ENCODE measurements around the gene IGFBP6.

IGFBP6 gene

GRCh38 chr12:53097564-53098353 lies at the start of gene IGFBP6:
Gene IGFBP6, plus strand, starts transcription at chr12:53097667. Its CDS starts 51 bp downstream, at chr12:53097718.
- in situ Hi-C loops (cut with MboI; ENCODE audit: low sequenced_read_pairs) = no loop called here

GRCh38 chr12:53048033-53048779 lies 49.3 kb upstream of the IGFBP6 start:
- in situ Hi-C loops (cut with MboI; ENCODE audit: low sequenced_read_pairs) = loop anchor here (25.0 kb wide), 1 partner anchor 414 kb away; the partner anchor contains the start of gene PCBP2

- in situ Hi-C loops (cut with MboI; ENCODE audit: low sequenced_read_pairs) = loop anchor here (25.0 kb wide), 1 partner anchor 413 kb away; the partner anchor contains the start of gene PCBP2
These were observed 48.6 kb upstream of the IGFBP6 start for GRCh38 chr12:53048780-53049401.

- in situ Hi-C loops (cut with MboI; ENCODE audit: low sequenced_read_pairs) = loop anchor here (25.0 kb wide), 2 partner anchors 238 to 413 kb away; partner anchors contain the start of genes MYG1, PCBP2 and PFDN5
These were observed 47.7 kb upstream of the IGFBP6 start, which contains the start of gene TNS2 for GRCh38 chr12:53049571-53050318. Gene TNS2, plus strand, starts transcription at chr12:53050065. Its CDS starts 121 bp downstream, at chr12:53050186.

GRCh38 chr12:53050426-53051057 lies 46.9 kb upstream of the IGFBP6 start:
- in situ Hi-C loops (cut with MboI; ENCODE audit: low sequenced_read_pairs) = loop anchor here (25.0 kb wide), 1 partner anchor 237 kb away; the partner anchor contains the start of genes MYG1 and PFDN5

- in situ Hi-C loops (cut with MboI; ENCODE audit: low sequenced_read_pairs) = loop anchor here (25.0 kb wide), 1 partner anchor 236 kb away; the partner anchor contains the start of genes MYG1 and PFDN5
These were observed 46.2 kb upstream of the IGFBP6 start for GRCh38 chr12:53051058-53051880.

- in situ Hi-C loops (cut with MboI; ENCODE audit: low sequenced_read_pairs) = loop anchor here (25.0 kb wide), 1 partner anchor 235 kb away; the partner anchor contains the start of genes MYG1 and PFDN5
These were observed 45.5 kb upstream of the IGFBP6 start for GRCh38 chr12:53051881-53052412.

GRCh38 chr12:53052419-53053217 lies 44.8 kb upstream of the IGFBP6 start:
- in situ Hi-C loops (cut with MboI; ENCODE audit: low sequenced_read_pairs) = loop anchor here (25.0 kb wide), 1 partner anchor 235 kb away; the partner anchor contains the start of genes MYG1 and PFDN5

- in situ Hi-C loops (cut with MboI; ENCODE audit: low sequenced_read_pairs) = loop anchor here (25.0 kb wide), 1 partner anchor 234 kb away; the partner anchor contains the start of genes MYG1 and PFDN5
These were observed 44.0 kb upstream of the IGFBP6 start for GRCh38 chr12:53053218-53054111.

- in situ Hi-C loops (cut with MboI; ENCODE audit: low sequenced_read_pairs) = loop anchor here (25.0 kb wide), 1 partner anchor 233 kb away; the partner anchor contains the start of genes MYG1 and PFDN5
These were observed 43.2 kb upstream of the IGFBP6 start for GRCh38 chr12:53054112-53054878.

- in situ Hi-C loops (cut with MboI; ENCODE audit: low sequenced_read_pairs) = loop anchor here (25.0 kb wide), 1 partner anchor 232 kb away; the partner anchor contains the start of genes MYG1 and PFDN5
These were observed 41.8 kb upstream of the IGFBP6 start for GRCh38 chr12:53055471-53056266.

- in situ Hi-C loops (cut with MboI; ENCODE audit: low sequenced_read_pairs) = loop anchor here (25.0 kb wide), 1 partner anchor 231 kb away; the partner anchor contains the start of genes MYG1 and PFDN5
These were observed 41.2 kb upstream of the IGFBP6 start for GRCh38 chr12:53056296-53056695.

GRCh38 chr12:53056901-53057300 lies 40.6 kb upstream of the IGFBP6 start:
- in situ Hi-C loops (cut with MboI; ENCODE audit: low sequenced_read_pairs) = loop anchor here (25.0 kb wide), 1 partner anchor 230 kb away; the partner anchor contains the start of genes MYG1 and PFDN5

- in situ Hi-C loops (cut with MboI; ENCODE audit: low sequenced_read_pairs) = loop anchor here (25.0 kb wide), 1 partner anchor 229 kb away; the partner anchor contains the start of genes MYG1 and PFDN5
These were observed 39.5 kb upstream of the IGFBP6 start for GRCh38 chr12:53057816-53058500.
